ENCODE results near the gene SRSF10. TPM values are rescaled to one million over a fixed set of nuclear protein-coding genes. Genes with fewer than 3 reads are reported as not detected.

The SRSF10 gene
- total RNA-seq, 1 experiment from 2014 or later, result 142 TPM

DNA sequence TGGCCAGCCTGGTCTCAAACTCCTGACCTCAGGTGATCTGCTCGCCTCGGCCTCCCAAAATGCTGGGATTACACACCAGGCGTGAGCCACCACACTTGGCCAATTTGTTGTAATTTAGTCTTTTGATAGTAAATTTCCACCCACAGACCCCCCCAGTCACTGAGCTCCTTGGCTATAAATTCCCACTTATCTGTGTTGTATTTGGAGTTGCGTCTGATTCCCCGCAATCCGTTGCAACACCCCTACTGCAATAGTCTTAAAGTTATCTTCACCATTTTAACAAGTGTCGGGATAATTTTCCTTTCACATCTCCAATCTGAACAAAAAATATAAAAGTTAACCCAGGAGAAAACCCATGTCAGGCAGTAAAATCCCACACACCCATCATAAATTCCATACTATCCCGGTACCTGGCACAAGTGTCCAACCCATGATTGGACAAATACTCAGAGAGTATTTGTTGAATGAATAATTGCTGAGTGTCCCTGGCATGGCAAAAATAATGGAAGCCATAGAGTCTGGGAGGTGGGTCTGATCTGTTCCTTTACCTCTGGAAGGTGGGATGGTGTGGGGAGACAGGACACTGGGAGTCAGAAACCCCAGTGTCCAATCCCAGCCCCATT, 57.7 kb downstream of the SRSF10 start:
- Histone ChIP-seq H3K27ac (ENCODE audit: low read depth, low read length) (no peak overlapping the region), H3K9ac (ENCODE audit: low read length) (no peak overlapping the region), H4K20me1 (ENCODE audit: insufficient read depth) (no peaks in the 10 kb centered on the region), H3K4me3 (replicated peaks in 1 of 2; ENCODE audit: low read depth in 1 of 2, low read length in 2 of 2) (no peak overlapping the region), H3K9me2 (ENCODE audit: insufficient read depth) (no peaks in the 10 kb centered on the region), H3K4me1 (ENCODE audit: control insufficient read depth in 1 of 2, insufficient read depth in 2 of 2, low read length in 2 of 2) (peaks cover 4 to 14% of the 10 kb centered on the region in 2 experiments; a peak in 3 of 4 replicates), H3K27me3 (ENCODE audit: insufficient read depth, low read length) (no peaks in the 10 kb centered on the region), H3K9me3 (ENCODE audit: control insufficient read depth in 1 of 2, insufficient read depth in 1 of 2, low read depth in 1 of 2, low read length in 2 of 2) (no peaks in the 10 kb centered on the region), H3K4me2 (ENCODE audit: low read length) (no peak overlapping the region), H3K79me2 (ENCODE audit: insufficient read depth, low read length) (no peaks in the 10 kb centered on the region), H3K36me3 (ENCODE audit: control insufficient read depth in 1 of 2, insufficient read depth in 2 of 2, low read length in 2 of 2) (no peaks in the 10 kb centered on the region), H2AFZ (ENCODE audit: low read depth, low read length, poor library complexity, severe bottlenecking) (no peak overlapping the region)
- intact Hi-C loops (cut with micrococcal nuclease), result no loop called here
- ChIA-PET RAD21 (ENCODE audit: low non-redundant PET in 1 of 2, low total read pairs in 2 of 2, uncharacterized antibody in 2 of 2, unreplicated experiment in 2 of 2) (no interaction called here), CTCF (interaction anchor here (0.9 kb wide), 1 partner anchor 200 kb away, joined by 3 read pairs; no protein-coding TSS in a partner anchor), POLR2A (no interaction called here)
- TF ChIP-seq SRF (IDR thresholded peaks at IDR 0.05; ENCODE audit: low read depth) (no peak), EZH2phosphoT487 (IDR thresholded peaks at IDR 0.05; ENCODE audit: borderline replicate concordance) (no peak), POLR2A (IDR thresholded peaks at IDR 0.05; ENCODE audit: borderline replicate concordance, extremely low read depth, insufficient read depth, insufficient read length) (no peak), ZNF274 (IDR thresholded peaks at IDR 0.05; ENCODE audit: low read depth, low read length) (no peak), ZFX (IDR thresholded peaks at IDR 0.05) (no peak), RAD21 (IDR thresholded peaks at IDR 0.05; ENCODE audit: low read depth) (no peak), CEBPB (IDR thresholded peaks at IDR 0.05; ENCODE audit: low read depth) (no peak), TCF7L2 (IDR thresholded peaks at IDR 0.05; ENCODE audit: borderline replicate concordance, extremely low read depth, insufficient read depth, insufficient read length) (no peak), EZH2 (IDR thresholded peaks at IDR 0.05) (no peak), FOSL1 (IDR thresholded peaks at IDR 0.05; ENCODE audit: low read depth) (no peak), JUND (IDR thresholded peaks at IDR 0.05) (no peak), SIN3A (IDR thresholded peaks at IDR 0.05; ENCODE audit: low read depth) (no peak), ELF1 (IDR thresholded peaks at IDR 0.05; ENCODE audit: borderline replicate concordance, low read depth) (no peak)
- TF ChIP-seq, protein P1, sequence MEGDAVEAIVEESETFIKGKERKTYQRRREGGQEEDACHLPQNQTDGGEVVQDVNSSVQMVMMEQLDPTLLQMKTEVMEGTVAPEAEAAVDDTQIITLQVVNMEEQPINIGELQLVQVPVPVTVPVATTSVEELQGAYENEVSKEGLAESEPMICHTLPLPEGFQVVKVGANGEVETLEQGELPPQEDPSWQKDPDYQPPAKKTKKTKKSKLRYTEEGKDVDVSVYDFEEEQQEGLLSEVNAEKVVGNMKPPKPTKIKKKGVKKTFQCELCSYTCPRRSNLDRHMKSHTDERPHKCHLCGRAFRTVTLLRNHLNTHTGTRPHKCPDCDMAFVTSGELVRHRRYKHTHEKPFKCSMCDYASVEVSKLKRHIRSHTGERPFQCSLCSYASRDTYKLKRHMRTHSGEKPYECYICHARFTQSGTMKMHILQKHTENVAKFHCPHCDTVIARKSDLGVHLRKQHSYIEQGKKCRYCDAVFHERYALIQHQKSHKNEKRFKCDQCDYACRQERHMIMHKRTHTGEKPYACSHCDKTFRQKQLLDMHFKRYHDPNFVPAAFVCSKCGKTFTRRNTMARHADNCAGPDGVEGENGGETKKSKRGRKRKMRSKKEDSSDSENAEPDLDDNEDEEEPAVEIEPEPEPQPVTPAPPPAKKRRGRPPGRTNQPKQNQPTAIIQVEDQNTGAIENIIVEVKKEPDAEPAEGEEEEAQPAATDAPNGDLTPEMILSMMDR (IDR thresholded peaks at IDR 0.05 in 2 of 3, conservative IDR thresholded peaks at IDR 0.05 in 1 of 3; ENCODE audit: borderline replicate concordance in 1 of 3, insufficient read depth in 1 of 3, low read depth in 2 of 3, low read length in 2 of 3), result no peak
- TF ChIP-seq, protein P2, sequence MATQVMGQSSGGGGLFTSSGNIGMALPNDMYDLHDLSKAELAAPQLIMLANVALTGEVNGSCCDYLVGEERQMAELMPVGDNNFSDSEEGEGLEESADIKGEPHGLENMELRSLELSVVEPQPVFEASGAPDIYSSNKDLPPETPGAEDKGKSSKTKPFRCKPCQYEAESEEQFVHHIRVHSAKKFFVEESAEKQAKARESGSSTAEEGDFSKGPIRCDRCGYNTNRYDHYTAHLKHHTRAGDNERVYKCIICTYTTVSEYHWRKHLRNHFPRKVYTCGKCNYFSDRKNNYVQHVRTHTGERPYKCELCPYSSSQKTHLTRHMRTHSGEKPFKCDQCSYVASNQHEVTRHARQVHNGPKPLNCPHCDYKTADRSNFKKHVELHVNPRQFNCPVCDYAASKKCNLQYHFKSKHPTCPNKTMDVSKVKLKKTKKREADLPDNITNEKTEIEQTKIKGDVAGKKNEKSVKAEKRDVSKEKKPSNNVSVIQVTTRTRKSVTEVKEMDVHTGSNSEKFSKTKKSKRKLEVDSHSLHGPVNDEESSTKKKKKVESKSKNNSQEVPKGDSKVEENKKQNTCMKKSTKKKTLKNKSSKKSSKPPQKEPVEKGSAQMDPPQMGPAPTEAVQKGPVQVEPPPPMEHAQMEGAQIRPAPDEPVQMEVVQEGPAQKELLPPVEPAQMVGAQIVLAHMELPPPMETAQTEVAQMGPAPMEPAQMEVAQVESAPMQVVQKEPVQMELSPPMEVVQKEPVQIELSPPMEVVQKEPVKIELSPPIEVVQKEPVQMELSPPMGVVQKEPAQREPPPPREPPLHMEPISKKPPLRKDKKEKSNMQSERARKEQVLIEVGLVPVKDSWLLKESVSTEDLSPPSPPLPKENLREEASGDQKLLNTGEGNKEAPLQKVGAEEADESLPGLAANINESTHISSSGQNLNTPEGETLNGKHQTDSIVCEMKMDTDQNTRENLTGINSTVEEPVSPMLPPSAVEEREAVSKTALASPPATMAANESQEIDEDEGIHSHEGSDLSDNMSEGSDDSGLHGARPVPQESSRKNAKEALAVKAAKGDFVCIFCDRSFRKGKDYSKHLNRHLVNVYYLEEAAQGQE (IDR thresholded peaks at IDR 0.05; ENCODE audit: low read depth), result no peak
- TF ChIP-seq, protein P3, sequence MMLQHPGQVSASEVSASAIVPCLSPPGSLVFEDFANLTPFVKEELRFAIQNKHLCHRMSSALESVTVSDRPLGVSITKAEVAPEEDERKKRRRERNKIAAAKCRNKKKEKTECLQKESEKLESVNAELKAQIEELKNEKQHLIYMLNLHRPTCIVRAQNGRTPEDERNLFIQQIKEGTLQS (IDR thresholded peaks at IDR 0.05), result no peak
- BruUV-seq (replicated peaks), result no TSS peak
- no peak for ATAC-seq
- no peak for DNase-seq (ENCODE audit: low read depth, low spot score)
